Naive thymus-derived CD8-positive, alpha-beta T cell (primary cell): ENCODE measurements around the gene POLR3G. TPM values are rescaled to one million over a fixed set of nuclear protein-coding genes. Genes with fewer than 3 reads are reported as not detected.

Experiments
- ATAC-seq, 2 donors: fragments of 150-1000 bp; cut with Tn5 transposase in 1 of 2; sonication (Bioruptor Pico), chemical (Tn5 transposase) in 1 of 2; 1 replicate in 1 of 2; 2 replicates in 1 of 2; pipeline ENCODE4 v1.10.0; 2021; ENCODE audit warnings: mild to moderate bottlenecking in 2 of 2, moderate library complexity in 2 of 2
- POLR2A ChIA-PET: fragments of 350-600 bp; sonication (Branson Sonifier 250); formaldehyde crosslinking; loops from one replicate; lab custom pipeline; 2021; ENCODE audit warnings: antibody characterized with exemption; lab: Charles Lee
- DNase-seq, 10 donors: peaks; one replicate each; pipeline versions ENCODE4 v3.0.0 to v3.0.0-alpha.2; 2020 to 2022
- H3K27ac Mint-ChIP-seq, 10 donors: one replicate each; pipeline ENCODE4 v1.8.0; 2020 to 2022; ENCODE audit warnings: mild to moderate bottlenecking in 10 of 10, mixed read lengths in 10 of 10, moderate library complexity in 4 of 10, inconsistent platforms in 1 of 10
- H3K27me3 Mint-ChIP-seq, 5 donors: one replicate each; pipeline ENCODE4 v1.8.0; 2021 to 2022; ENCODE audit warnings: mixed read lengths in 5 of 5
- H3K36me3 Mint-ChIP-seq, 3 donors: one replicate each; pipeline ENCODE4 v1.8.0; 2020 to 2022; ENCODE audit warnings: mixed read lengths in 3 of 3, mild to moderate bottlenecking in 2 of 3, inconsistent platforms in 1 of 3
- H3K4me1 Mint-ChIP-seq, 4 donors: one replicate each; pipeline ENCODE4 v1.8.0; 2021 to 2022; ENCODE audit warnings: mixed read lengths in 4 of 4
- H3K4me3 Mint-ChIP-seq, 10 donors: one replicate each; pipeline ENCODE4 v1.8.0; 2020 to 2022; ENCODE audit warnings: mild to moderate bottlenecking in 10 of 10, mixed read lengths in 10 of 10, moderate library complexity in 6 of 10, inconsistent platforms in 1 of 10
- H3K9me3 Mint-ChIP-seq, 9 donors: one replicate each; pipeline ENCODE4 v1.8.0; 2020 to 2022; ENCODE audit warnings: mixed read lengths in 9 of 9, mild to moderate bottlenecking in 3 of 9, inconsistent platforms in 1 of 9, moderate library complexity in 1 of 9
- polyA plus RNA-seq, 3 donors: library from polyadenylated mRNA; unstranded; fragments of 300-500 nt; fragmentation: Illumina TruSeq; gene quantifications; one replicate each; pipeline ENCODE4 v1.2.3, GENCODE V29; 2021
- total RNA-seq, 8 experiments: library from RNA in 2 of 8; stranded (reverse) in 2 of 8; gene quantifications; one replicate each; pipeline ENCODE4 v1.2.3 and lab custom pipeline; 2021 to 2026

The POLR3G gene
- total and polyA plus RNA-seq, 5 experiments from 2014 or later = 1.9 to 3.2 (median 2.8) TPM

DNA sequence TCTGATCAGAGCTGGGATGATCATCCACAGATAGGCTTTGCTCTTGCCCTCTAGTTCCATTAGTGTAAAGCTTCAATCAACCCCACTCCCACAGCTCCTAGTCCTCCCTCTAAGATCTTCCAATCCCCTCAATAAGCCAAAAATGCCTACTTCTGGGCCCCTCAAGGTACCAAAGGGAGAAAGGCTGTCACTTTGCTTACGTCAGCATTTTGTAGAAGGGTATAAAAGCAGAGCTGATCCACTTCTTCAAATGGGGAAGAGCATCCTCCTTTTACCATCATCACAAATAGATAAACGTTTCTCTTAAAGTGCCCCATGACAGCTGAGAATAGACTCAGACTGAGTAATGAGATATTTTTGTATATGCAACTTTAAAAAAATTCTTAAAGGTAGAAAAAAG, 70.8 kb downstream of the POLR3G start:
- Mint-ChIP-seq H3K4me1 (peaks cover 0 to 1% (median 0%) of the 10 kb centered on the region in 4 donors), H3K9me3 (no peaks in the 10 kb centered on the region), H3K36me3 (no peaks in the 10 kb centered on the region), H3K27ac (no peak overlapping the region), H3K4me3 (no peak overlapping the region), H3K27me3 (peaks cover 16 to 48% (median 32%) of the 10 kb centered on the region in 5 donors)
- POLR2A ChIA-PET = no interaction called here
- DNase-seq (no peak), ATAC-seq (no peak)

DNA sequence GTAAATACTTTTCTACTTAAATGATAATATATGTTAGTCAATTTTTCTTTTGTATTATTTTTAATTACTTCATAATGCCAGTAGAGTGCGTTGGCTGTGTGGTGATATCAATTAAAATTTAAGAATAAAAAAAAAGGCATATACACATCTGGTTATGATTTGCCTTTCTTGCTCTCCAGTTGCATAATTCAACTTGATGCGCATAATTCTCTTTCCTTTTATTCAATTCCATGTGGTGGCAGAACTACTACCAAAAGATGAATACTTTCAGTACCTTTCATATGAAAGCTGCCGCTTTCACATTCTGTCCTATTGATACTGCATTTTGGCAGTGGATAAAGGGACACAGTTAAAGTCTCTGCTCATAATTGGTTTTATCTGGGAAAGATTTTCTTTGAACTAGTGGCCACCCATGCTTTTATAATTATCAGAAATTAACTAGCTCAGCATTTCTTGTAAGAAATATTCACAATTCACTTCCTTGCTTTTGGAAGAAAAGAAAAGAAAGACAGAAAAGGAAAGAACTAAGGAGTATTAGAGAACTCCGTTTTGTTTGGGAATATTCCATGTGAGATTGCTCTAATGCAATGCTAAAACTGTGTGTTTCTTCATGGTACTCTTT, 71.7 kb downstream of the POLR3G start:
- no peak for ATAC-seq
- Mint-ChIP-seq H3K4me3 (no peak overlapping the region), H3K36me3 (no peaks in the 10 kb centered on the region), H3K4me1 (peaks cover 0 to 1% (median 0%) of the 10 kb centered on the region in 4 donors), H3K27ac (no peak overlapping the region), H3K9me3 (no peaks in the 10 kb centered on the region), H3K27me3 (peaks cover 19 to 44% (median 34%) of the 10 kb centered on the region in 5 donors)
- POLR2A ChIA-PET = no interaction called here
- DNase-seq = no peak

DNA sequence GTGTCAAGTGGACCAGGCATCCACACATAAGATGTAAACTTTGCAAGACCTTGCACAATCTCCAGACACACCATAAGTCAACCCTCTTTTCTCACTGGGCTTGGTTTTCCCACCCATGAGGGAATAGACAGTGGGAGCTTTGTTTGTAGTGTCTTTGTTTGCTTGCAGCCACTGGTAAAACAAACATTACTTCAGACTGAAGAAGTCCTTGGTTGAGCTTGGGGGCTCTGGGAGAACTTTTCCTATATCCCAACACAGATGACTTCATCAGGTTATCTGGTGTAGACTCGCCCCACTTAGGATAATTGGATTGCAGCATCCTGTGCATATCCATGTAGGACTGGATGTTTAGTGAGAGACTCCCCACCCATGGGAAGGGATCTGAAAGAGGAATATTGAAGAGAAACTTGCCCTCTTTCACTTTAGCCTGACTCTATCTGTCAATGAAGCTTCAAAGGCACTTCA, 72.4 kb downstream of the POLR3G start:
- ATAC-seq = no peak
- no peak for DNase-seq
- POLR2A ChIA-PET = no interaction called here
- H3K4me3 Mint-ChIP-seq = no peak overlapping the region
- H3K4me1 Mint-ChIP-seq = peaks cover 0 to 3% (median 0%) of the 10 kb centered on the region in 4 donors
- H3K27me3 Mint-ChIP-seq = peaks cover 22 to 43% (median 37%) of the 10 kb centered on the region in 5 donors
- H3K9me3 Mint-ChIP-seq = no peaks in the 10 kb centered on the region
- H3K27ac Mint-ChIP-seq = no peak overlapping the region
- no peaks in the 10 kb centered on the region for H3K36me3 Mint-ChIP-seq

GRCh38 chr5:90548069-90548593, 73.5 kb downstream of the POLR3G start:
- Mint-ChIP-seq H3K4me1 (peaks cover 0 to 3% (median 0%) of the 10 kb centered on the region in 4 donors), H3K9me3 (no peaks in the 10 kb centered on the region), H3K4me3 (no peak overlapping the region), H3K27me3 (peaks cover 21 to 53% (median 30%) of the 10 kb centered on the region in 5 donors), H3K36me3 (no peaks in the 10 kb centered on the region), H3K27ac (no peak overlapping the region)
- POLR2A ChIA-PET = no interaction called here
- ATAC-seq (no peak), DNase-seq (no peak)

DNA sequence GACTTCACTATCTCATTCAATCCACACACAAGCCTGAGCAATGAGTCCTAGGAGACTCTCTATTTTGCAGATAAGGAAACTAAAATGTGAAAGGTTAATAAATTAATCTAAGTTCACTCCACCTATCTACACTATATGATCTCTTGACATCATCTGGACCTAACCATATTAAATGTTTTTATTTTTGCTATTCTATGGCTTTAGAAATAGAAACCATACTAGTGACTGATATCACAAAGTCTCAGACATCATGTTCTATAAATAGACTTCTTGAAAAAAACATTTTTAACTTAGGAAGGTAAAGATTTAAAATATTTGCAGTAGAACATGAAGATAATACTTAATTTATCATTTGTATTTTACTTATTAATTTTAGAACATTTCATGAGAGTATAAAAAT, 74.6 kb downstream of the POLR3G start:
- H3K9me3 Mint-ChIP-seq = no peaks in the 10 kb centered on the region
- peaks cover 23 to 56% (median 24%) of the 10 kb centered on the region in 5 donors for H3K27me3 Mint-ChIP-seq
- H3K36me3 Mint-ChIP-seq = no peaks in the 10 kb centered on the region
- H3K4me1 Mint-ChIP-seq = peaks cover 0 to 3% (median 0%) of the 10 kb centered on the region in 4 donors
- POLR2A ChIA-PET = no interaction called here
- H3K27ac Mint-ChIP-seq = no peak overlapping the region
- ATAC-seq (no peak), DNase-seq (no peak)
- H3K4me3 Mint-ChIP-seq = no peak overlapping the region

DNA sequence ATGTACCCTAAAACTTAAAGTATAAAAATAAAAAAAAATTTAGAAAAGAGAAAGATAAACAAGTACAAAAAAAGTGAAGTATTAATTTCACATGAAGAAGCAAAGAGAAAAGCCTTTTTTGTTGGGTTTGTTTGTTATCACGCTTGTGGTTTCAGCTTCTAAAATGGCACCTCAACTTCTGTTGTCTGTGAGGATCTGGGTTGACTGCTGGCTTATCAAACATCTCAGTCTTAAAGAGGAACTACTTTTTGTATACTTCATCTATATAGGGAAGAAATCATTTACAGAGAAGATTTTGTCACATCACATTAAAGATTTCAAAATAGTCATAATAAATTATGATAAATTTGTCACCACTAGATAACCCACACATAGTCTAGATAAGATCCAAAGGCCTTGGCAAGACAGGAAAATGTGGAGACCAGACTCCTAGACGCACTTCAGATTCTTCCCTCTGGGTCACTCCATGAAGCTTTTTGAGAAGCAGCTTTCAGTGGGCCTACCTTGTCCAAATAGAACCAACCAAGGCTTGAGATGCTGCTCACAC, 75.1 kb downstream of the POLR3G start:
- no peak overlapping the region for H3K4me3 Mint-ChIP-seq
- no peak for DNase-seq
- peaks cover 23 to 56% (median 28%) of the 10 kb centered on the region in 5 donors for H3K27me3 Mint-ChIP-seq
- H3K27ac Mint-ChIP-seq = no peak overlapping the region
- no peaks in the 10 kb centered on the region for H3K9me3 Mint-ChIP-seq
- no peak for ATAC-seq
- H3K4me1 Mint-ChIP-seq = peaks cover 0 to 3% (median 0%) of the 10 kb centered on the region in 4 donors
- H3K36me3 Mint-ChIP-seq = no peaks in the 10 kb centered on the region
- POLR2A ChIA-PET = no interaction called here

DNA sequence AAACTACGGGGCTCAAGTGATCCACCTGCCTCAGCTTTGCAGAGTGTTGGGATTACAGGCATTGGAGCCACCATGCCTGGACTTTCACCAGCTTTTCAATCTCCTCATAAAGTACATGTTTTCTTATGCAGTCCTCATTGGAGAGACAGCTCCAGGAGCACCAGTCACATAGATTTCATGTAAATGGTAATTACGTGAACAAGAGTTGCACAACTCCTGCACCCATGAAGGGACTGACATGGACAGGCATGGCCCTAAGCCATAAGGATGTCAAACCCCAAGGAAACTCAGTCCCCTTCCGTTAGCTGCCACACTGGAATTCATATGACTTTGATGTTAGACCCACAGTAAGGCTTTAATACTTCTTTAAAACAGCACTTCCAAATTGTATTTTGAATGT, 76.3 kb downstream of the POLR3G start:
- ATAC-seq (no peak), DNase-seq (no peak)
- H3K27ac Mint-ChIP-seq = no peak overlapping the region
- no peaks in the 10 kb centered on the region for H3K36me3 Mint-ChIP-seq
- no peak overlapping the region for H3K4me3 Mint-ChIP-seq
- H3K4me1 Mint-ChIP-seq = peaks cover 0 to 3% (median 0%) of the 10 kb centered on the region in 4 donors
- no peaks in the 10 kb centered on the region for H3K9me3 Mint-ChIP-seq
- peaks cover 20 to 57% (median 24%) of the 10 kb centered on the region in 5 donors for H3K27me3 Mint-ChIP-seq
- POLR2A ChIA-PET = no interaction called here

DNA sequence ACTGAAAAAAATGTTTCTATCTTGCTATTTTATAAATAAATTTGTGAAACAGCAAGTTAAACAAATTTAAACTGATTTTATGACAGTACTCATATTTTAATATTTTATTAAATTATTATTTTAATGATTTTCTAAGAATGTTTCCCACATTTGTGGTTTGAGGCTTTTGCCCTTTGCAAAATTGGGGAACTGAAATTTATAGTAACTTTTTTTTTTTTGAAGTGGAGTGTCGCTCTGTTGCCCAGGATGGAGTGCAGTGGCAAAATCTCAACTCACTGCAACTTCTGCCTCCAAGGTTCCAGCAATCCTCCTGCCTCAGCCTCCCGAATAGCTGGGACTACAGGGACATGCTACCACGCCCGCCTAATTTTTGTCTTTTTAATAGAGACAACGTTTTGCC, 76.7 kb downstream of the POLR3G start:
- peaks cover 0 to 3% (median 0%) of the 10 kb centered on the region in 4 donors for H3K4me1 Mint-ChIP-seq
- no peak overlapping the region for H3K27ac Mint-ChIP-seq
- POLR2A ChIA-PET = no interaction called here

GRCh38 chr5:90553711-90554110, 79.0 kb downstream of the POLR3G start:
- peaks cover 3 to 13% (median 9%) of the 10 kb centered on the region in 4 donors for H3K4me1 Mint-ChIP-seq
- POLR2A ChIA-PET = no interaction called here

More for the DNA sequence above, 76.7 kb downstream of the POLR3G start:
- Mint-ChIP-seq H3K27me3 (peaks cover 21 to 59% (median 25%) of the 10 kb centered on the region in 5 donors), H3K4me3 (no peak overlapping the region), H3K36me3 (no peaks in the 10 kb centered on the region), H3K9me3 (no peaks in the 10 kb centered on the region)
- ATAC-seq (no peak), DNase-seq (no peak)

DNA sequence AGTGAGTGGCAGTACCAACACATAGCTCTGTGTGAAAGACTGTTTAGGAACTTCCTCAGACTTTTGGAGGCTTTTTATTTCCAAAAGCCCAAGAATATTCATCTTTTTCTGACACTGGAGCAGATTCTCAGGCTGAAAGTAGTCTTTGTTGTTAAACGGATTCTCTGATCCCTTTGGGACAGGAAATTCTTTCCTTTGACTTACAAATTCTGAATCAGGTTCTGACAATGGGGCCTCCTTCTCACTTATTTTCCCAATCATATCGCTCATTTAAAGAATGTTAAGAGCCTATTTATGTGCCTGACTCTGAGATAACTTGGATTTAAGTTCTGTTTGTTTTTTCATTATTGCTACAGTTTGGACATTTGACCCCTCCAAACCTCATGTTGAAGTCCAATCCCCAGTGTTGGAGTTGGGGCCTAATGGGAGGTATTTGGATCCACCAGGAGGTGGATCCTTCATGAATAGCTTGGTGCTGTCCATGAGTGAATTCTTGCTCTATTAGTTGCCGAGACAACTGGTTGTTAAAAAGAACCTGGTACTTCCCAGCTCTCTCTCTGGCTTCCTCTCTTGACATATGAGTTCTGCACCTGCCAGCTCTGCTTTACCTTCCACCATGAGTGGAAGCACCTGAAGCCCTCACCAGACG, 79.8 kb downstream of the POLR3G start:
- Mint-ChIP-seq H3K27me3 (peaks cover 35 to 76% (median 42%) of the 10 kb centered on the region in 5 donors), H3K4me1 (peaks cover 3 to 19% (median 12%) of the 10 kb centered on the region in 4 donors), H3K9me3 (no peaks in the 10 kb centered on the region), H3K4me3 (no peak overlapping the region), H3K27ac (no peak overlapping the region), H3K36me3 (no peaks in the 10 kb centered on the region)
- no peak for DNase-seq
- POLR2A ChIA-PET = no interaction called here
- ATAC-seq = no peak

More at GRCh38 chr5:90553711-90554110, 79.0 kb downstream of the POLR3G start:
- no peak for DNase-seq
- Mint-ChIP-seq H3K4me3 (no peak overlapping the region), H3K27ac (no peak overlapping the region), H3K9me3 (no peaks in the 10 kb centered on the region), H3K27me3 (peaks cover 33 to 69% (median 39%) of the 10 kb centered on the region in 5 donors), H3K36me3 (no peaks in the 10 kb centered on the region)
- ATAC-seq = no peak

DNA sequence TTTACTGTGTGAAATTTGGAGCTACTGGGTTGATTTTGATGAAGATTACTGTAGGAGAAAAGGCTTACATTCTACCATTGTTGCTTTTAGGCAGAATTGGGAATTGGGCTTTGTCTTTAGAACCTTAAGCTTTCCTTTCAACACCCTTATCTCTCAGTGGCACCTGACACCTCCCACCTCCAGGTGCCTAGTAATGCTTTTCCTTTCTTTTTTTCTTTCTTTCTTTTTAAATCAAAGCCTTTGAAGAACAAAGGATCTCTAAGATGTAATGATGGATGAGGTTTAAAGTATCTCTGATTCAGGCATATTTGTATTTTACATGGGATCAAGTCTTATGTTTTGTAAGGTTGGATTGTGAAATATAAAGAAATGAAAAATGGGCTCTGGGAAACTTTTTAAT, 81.0 kb downstream of the POLR3G start:
- Mint-ChIP-seq H3K27me3 (peaks cover 37 to 82% (median 48%) of the 10 kb centered on the region in 5 donors), H3K36me3 (no peaks in the 10 kb centered on the region), H3K27ac (no peak overlapping the region), H3K9me3 (no peaks in the 10 kb centered on the region), H3K4me3 (no peak overlapping the region), H3K4me1 (peaks cover 3 to 19% (median 12%) of the 10 kb centered on the region in 4 donors)
- DNase-seq (no peak), ATAC-seq (no peak)
- POLR2A ChIA-PET = no interaction called here

GRCh38 chr5:90557391-90557790, 82.7 kb downstream of the POLR3G start:
- Mint-ChIP-seq H3K27me3 (peaks cover 33 to 86% (median 49%) of the 10 kb centered on the region in 5 donors), H3K36me3 (no peaks in the 10 kb centered on the region), H3K4me3 (no peak overlapping the region), H3K27ac (peak overlapping the region in 1 of 10 donors; percentile 19), H3K4me1 (peaks cover 3 to 19% (median 11%) of the 10 kb centered on the region in 4 donors), H3K9me3 (no peaks in the 10 kb centered on the region)
- POLR2A ChIA-PET = no interaction called here
- ATAC-seq (no peak), DNase-seq (no peak)

DNA sequence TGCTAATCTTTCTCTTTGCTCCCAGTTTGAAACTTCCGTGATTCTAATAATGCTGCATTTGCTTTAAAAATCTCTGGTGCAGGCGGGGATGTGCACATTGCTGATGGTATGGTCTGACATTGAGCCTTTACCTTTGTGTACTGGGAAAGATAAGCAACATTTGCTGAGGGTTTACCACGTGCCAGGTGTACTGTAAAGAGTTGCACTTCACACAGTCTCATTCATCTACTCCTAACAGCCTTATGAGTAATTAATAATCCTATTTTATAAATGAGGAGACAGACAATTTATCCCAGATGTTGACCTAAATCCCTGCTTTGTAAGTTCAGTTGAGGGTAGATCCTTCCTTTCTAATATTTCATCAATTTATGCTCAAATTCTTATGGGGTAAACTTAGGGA, 83.2 kb downstream of the POLR3G start:
- H3K27me3 Mint-ChIP-seq = peaks cover 29 to 86% (median 51%) of the 10 kb centered on the region in 5 donors
- DNase-seq (no peak), ATAC-seq (no peak)
- POLR2A ChIA-PET = no interaction called here
- peak overlapping the region in 9 of 10 donors; percentile 37 to 78 (median 62) for H3K4me3 Mint-ChIP-seq
- H3K27ac Mint-ChIP-seq = no peak overlapping the region
- H3K4me1 Mint-ChIP-seq = peaks cover 3 to 19% (median 11%) of the 10 kb centered on the region in 4 donors
- no peaks in the 10 kb centered on the region for H3K9me3 Mint-ChIP-seq
- H3K36me3 Mint-ChIP-seq = no peaks in the 10 kb centered on the region
